Epithelial cell of esophagus (primary cell): Measurements from ENCODE around the gene MMP27.

Source experiments
- DNase-seq: peaks from one replicate; pipeline ENCODE4 v3.0.0; 2010; ENCODE audit warnings: low read depth
- H3K4me3 ChIP-seq: 2 replicates; pipeline ENCODE4 v1.5.1; 2011; ENCODE audit warnings: mild to moderate bottlenecking, low read length, control low read depth
- CTCF ChIP-seq: IDR thresholded peaks from 2 replicates; pipeline ENCODE4 v1.5.1; 2011; ENCODE audit warnings: low read depth, mild to moderate bottlenecking, low read length, control low read depth, inconsistent platforms; ENCODE audit not compliant: insufficient read depth; ENCODE audit errors: missing control alignments

MMP27 gene

GRCh38 chr11:102655547-102655946 is 50.0 kb downstream of the MMP27 start:
- TF ChIP-seq CTCF, result no peak
- no peak for DNase-seq
- no peak overlapping the region for H3K4me3 ChIP-seq

- no peak overlapping the region for H3K4me3 ChIP-seq
- no peak for TF ChIP-seq CTCF
- DNase-seq, result no peak
These were observed 50.8 kb downstream of the MMP27 start for GRCh38 chr11:102654761-102655160.

DNA sequence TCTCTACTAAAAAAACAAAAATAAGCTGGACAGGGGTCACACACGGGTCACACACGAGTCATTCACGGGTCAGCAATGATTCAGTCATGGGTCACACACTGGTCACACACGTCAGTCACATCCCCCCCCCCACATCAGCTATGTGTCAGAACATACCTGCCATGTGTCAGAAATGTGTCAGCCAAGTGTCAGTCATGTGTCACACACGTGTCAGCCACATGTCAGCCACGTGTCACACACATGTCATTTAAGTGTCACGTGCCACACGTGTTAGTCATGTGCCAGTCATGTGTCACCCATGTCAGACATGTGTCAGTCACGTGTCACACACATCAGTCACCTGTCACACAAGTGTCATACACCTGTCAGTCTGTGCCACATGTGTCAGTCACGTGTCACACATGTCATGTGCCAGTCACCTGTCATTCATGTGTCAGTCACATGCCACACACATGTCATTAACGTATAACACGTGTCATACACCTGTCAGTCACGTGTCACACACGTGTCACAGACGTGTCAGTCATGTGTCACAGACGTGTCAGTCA is 51.8 kb downstream of the MMP27 start:
- no peak overlapping the region for H3K4me3 ChIP-seq
- TF ChIP-seq CTCF, result no peak
- peak; percentile 21 for DNase-seq

- TF ChIP-seq CTCF, result no peak
- H3K4me3 ChIP-seq, result no peak overlapping the region
- DNase-seq, result no peak
These were observed 58.1 kb downstream of the MMP27 start for GRCh38 chr11:102647430-102647829.

- DNase-seq, result no peak
- H3K4me3 ChIP-seq, result no peak overlapping the region
- TF ChIP-seq CTCF, result no peak
These were observed 61.6 kb downstream of the MMP27 start for GRCh38 chr11:102643941-102644340.
